ENCODE results near the gene NT5C3A.

The NT5C3A gene

DNA sequence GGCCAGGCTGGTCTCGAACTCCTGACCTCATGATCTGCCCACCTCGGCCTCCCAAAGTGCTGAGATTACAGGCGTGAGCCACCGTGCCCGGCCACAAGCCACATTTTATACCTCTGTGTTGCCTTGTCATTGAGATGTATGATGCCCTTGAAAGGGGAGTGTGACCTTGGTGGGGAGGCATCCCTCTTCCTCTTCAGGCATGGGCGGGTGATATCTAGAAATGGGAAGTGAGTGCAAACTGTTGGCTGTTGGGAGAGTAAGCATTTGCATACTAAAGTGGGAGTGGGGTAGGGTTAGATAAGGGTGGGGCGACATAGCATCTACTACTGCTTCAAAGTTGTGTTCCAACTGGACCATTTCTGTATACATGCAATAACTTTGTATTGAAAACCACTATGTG is 26.6 kb upstream of the NT5C3A start:
- DNase-seq (ENCODE audit: insufficient read length, low spot score) (no peak), FAIRE-seq (no peak)
- TF ChIP-seq, protein P1, sequence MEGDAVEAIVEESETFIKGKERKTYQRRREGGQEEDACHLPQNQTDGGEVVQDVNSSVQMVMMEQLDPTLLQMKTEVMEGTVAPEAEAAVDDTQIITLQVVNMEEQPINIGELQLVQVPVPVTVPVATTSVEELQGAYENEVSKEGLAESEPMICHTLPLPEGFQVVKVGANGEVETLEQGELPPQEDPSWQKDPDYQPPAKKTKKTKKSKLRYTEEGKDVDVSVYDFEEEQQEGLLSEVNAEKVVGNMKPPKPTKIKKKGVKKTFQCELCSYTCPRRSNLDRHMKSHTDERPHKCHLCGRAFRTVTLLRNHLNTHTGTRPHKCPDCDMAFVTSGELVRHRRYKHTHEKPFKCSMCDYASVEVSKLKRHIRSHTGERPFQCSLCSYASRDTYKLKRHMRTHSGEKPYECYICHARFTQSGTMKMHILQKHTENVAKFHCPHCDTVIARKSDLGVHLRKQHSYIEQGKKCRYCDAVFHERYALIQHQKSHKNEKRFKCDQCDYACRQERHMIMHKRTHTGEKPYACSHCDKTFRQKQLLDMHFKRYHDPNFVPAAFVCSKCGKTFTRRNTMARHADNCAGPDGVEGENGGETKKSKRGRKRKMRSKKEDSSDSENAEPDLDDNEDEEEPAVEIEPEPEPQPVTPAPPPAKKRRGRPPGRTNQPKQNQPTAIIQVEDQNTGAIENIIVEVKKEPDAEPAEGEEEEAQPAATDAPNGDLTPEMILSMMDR (IDR thresholded peaks at IDR 0.05; ENCODE audit: insufficient read depth, missing control alignments), result no peak

DNA sequence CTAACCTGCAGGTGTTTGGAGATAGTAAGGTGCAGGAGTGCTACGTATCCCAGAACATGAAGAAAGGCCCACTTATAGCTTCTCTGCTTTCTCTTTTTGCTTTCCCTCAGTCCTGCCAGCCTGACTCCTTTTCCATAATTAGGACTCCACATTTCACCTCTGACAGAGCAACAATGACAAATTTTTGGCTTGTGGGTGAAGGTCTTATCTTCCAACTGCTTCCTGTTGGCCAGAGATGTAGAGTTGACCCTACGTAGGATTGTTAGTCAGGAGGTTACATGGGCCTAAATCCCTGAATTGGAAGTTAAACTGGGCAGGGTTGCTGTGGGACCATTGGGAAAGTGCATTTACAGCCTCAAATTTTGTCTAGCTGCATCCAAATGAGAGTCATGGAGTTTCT is 25.3 kb upstream of the NT5C3A start:
- DNase-seq (ENCODE audit: insufficient read length, low spot score) (no peak), FAIRE-seq (no peak)
- TF ChIP-seq, protein P1 (IDR thresholded peaks at IDR 0.05; ENCODE audit: insufficient read depth, missing control alignments), result no peak

DNA sequence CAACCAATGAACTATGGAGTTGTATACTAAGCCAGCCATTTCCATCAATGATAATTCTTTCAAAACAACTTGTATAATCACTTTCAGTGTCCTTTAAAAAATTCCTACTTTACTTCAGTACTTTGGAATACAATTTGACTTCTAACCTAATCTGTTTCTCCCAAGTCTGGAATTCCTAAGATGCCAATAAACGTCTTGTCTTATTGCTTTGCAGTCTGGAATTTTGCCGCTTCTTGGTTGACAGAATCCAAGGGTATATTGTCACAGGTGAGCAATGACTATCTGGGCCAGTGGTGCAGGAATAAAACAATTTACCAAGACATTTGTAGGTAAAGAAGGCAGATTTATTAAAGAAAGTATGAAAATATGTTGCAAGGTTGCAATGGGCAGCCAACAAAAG is 24.8 kb upstream of the NT5C3A start:
- TF ChIP-seq, protein P1 (IDR thresholded peaks at IDR 0.05; ENCODE audit: insufficient read depth, missing control alignments), result no peak
- DNase-seq (ENCODE audit: insufficient read length, low spot score) (no peak), FAIRE-seq (no peak)

DNA sequence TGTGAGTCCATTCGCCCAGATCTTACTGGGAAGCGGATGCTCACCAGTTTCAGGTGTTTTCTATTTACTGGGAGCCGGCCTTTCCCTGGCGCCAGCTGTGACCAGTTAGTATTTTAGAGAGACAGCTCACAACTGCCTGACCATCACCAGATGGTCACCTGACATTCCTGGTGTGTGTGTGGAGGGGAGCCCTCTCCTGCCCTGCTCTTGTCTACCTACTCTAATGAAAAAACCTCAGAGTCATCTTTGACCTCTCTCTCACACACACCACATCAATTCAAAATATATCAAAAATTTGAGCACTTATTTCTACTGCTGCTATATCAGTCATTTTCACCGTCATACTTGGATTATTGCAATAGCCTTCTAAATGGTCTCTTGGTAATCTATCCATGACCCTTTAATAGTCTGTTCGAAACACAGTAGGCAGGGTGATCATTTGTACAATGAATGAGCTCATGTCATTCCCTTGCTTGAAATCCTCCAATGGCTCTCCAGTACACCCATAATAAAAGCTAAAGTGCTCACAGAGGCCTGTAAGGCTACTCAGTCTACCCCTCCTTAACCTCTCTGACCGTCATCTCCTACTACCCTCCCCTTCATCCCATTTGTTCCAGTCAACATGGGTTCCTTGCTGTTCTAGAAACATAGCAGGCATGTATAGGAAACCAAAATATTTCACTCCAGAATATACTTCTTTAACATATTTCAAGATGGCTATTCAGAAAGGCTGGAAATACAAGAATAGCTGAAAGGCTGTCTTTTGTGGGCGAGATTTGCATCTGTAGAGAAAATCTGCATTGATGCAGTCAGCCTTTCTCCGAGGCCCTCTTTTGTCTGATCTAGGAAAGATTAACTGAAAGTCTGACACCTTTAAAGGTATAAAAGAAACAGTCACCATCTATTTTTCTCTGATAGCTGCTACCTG is 17.5 kb upstream of the NT5C3A start:
- TF ChIP-seq, protein P1 (IDR thresholded peaks at IDR 0.05; ENCODE audit: insufficient read depth, missing control alignments), result no peak
- DNase-seq (ENCODE audit: insufficient read length, low spot score) (no peak), FAIRE-seq (no peak)

DNA sequence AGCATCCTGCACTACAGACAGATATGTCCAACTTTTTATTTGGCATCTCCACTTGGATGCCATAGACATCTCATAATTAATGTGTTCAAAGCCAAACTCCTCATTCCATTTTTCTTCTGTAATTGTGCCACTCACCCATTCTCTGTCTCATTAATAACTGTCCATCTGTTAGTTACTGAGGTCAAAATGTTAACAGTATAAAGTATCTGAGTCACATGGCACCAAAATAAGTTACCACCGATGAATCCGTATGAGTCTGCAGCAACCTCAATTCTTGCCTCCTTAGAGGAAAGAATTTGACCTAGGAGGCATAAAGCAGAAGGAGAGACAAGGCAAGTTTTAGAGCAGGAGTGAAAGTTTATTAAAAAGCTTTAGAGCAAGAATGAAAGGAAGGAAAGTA is 16.5 kb upstream of the NT5C3A start:
- DNase-seq (ENCODE audit: insufficient read length, low spot score), result no peak
- TF ChIP-seq, protein P1 (IDR thresholded peaks at IDR 0.05; ENCODE audit: insufficient read depth, missing control alignments), result no peak
- FAIRE-seq, result no peak

DNA sequence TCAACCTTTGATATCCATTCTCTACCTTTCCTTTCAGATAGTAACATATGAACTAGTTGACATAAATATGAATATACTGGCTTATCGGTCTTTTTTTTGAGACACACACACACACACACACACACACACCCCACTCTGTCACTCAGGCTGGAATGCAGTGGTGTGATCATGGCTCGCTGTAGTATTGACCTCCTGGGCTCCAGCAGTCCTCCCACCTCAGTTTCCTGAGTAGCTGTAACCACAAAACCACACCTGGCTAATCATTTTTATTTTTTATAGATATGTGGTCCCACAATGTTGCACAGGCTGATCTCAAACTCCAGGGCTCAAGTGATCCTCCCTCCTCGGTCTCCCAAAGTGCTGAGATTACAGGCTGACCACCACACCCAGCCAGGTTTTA is 14.2 kb upstream of the NT5C3A start:
- DNase-seq (ENCODE audit: insufficient read length, low spot score) (no peak), FAIRE-seq (no peak)
- TF ChIP-seq, protein P1 (IDR thresholded peaks at IDR 0.05; ENCODE audit: insufficient read depth, missing control alignments), result no peak
